ENCODE data around the gene DLGAP5.

Gene DLGAP5, protein sequence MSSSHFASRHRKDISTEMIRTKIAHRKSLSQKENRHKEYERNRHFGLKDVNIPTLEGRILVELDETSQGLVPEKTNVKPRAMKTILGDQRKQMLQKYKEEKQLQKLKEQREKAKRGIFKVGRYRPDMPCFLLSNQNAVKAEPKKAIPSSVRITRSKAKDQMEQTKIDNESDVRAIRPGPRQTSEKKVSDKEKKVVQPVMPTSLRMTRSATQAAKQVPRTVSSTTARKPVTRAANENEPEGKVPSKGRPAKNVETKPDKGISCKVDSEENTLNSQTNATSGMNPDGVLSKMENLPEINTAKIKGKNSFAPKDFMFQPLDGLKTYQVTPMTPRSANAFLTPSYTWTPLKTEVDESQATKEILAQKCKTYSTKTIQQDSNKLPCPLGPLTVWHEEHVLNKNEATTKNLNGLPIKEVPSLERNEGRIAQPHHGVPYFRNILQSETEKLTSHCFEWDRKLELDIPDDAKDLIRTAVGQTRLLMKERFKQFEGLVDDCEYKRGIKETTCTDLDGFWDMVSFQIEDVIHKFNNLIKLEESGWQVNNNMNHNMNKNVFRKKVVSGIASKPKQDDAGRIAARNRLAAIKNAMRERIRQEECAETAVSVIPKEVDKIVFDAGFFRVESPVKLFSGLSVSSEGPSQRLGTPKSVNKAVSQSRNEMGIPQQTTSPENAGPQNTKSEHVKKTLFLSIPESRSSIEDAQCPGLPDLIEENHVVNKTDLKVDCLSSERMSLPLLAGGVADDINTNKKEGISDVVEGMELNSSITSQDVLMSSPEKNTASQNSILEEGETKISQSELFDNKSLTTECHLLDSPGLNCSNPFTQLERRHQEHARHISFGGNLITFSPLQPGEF

DNA sequence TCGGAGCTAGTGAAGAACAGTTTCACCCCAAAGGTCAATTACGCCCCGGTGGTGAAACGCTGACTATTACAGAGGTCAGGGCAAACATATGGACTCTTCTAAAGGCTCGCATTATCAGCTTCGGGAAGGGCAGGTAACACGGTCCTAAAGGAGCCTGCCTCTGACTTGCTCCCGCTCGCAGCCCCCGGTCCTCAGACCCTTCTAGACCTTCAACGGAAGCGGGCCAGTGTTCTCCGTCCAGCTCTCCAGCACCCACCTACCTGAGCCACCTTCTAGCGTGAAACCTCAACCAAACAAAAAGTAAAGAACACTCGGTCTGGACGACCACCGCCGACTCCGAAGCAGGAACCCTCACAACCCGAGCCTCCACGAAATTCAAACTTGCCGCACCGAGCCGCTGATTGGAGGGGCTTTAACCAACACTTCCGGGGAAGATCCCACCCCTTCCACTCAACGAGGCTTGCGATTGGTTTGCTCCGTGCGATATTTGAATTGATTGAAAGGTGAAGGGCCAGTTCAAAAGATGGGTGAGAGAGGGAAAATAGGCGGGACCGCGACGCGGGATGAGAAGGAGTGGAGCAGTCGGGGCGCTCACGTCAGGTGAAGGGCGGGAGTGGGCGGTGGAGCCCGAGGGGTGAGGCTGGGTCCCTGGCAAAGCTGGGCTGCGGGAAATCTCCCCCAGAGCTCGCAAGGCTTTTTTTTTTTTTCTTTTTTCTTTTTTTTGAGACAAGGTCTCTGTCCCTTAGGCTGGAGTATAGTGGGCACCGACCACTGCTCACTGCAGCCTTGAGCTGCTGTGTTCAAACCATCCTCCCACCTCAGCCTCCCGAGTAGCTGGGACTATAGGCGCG, at the start of gene DLGAP5:
Gene DLGAP5 (minus strand): TSS at position 383 of the 851 bp plus-strand sequence. CDS start 2,406 bp downstream, outside the sequence.
- TF ChIP-seq, protein P1, sequence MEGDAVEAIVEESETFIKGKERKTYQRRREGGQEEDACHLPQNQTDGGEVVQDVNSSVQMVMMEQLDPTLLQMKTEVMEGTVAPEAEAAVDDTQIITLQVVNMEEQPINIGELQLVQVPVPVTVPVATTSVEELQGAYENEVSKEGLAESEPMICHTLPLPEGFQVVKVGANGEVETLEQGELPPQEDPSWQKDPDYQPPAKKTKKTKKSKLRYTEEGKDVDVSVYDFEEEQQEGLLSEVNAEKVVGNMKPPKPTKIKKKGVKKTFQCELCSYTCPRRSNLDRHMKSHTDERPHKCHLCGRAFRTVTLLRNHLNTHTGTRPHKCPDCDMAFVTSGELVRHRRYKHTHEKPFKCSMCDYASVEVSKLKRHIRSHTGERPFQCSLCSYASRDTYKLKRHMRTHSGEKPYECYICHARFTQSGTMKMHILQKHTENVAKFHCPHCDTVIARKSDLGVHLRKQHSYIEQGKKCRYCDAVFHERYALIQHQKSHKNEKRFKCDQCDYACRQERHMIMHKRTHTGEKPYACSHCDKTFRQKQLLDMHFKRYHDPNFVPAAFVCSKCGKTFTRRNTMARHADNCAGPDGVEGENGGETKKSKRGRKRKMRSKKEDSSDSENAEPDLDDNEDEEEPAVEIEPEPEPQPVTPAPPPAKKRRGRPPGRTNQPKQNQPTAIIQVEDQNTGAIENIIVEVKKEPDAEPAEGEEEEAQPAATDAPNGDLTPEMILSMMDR (IDR thresholded peaks at IDR 0.05; ENCODE audit: insufficient read depth, low read depth, low read length, missing control alignments) = no peak
- peak; percentile 96 for DNase-seq (ENCODE audit: low read depth)
- peak within 1 kb of the TSS; percentile 78 for H3K4me3 ChIP-seq (ENCODE audit: low read depth, low read length)

- H3K4me3 ChIP-seq (ENCODE audit: low read depth, low read length) = no peak overlapping the region
- no peak for DNase-seq (ENCODE audit: low read depth)
- TF ChIP-seq, protein P1 (IDR thresholded peaks at IDR 0.05; ENCODE audit: insufficient read depth, low read depth, low read length, missing control alignments) = no peak
Observed at GRCh38 chr14:55240526-55241178, 49.3 kb upstream of the DLGAP5 start.

- no peak overlapping the region for H3K4me3 ChIP-seq (ENCODE audit: low read depth, low read length)
- DNase-seq (ENCODE audit: low read depth) = no peak
- TF ChIP-seq, protein P1 (IDR thresholded peaks at IDR 0.05; ENCODE audit: insufficient read depth, low read depth, low read length, missing control alignments) = no peak
Observed at GRCh38 chr14:55239320-55239719, 47.9 kb upstream of the DLGAP5 start.

GRCh38 chr14:55238019-55238680, 46.8 kb upstream of the DLGAP5 start:
- TF ChIP-seq, protein P1 (IDR thresholded peaks at IDR 0.05; ENCODE audit: insufficient read depth, low read depth, low read length, missing control alignments) = no peak
- no peak overlapping the region for H3K4me3 ChIP-seq (ENCODE audit: low read depth, low read length)
- no peak for DNase-seq (ENCODE audit: low read depth)

GRCh38 chr14:55233591-55233990, 42.2 kb upstream of the DLGAP5 start:
- TF ChIP-seq, protein P1 (IDR thresholded peaks at IDR 0.05; ENCODE audit: insufficient read depth, low read depth, low read length, missing control alignments) = no peak
- no peak overlapping the region for H3K4me3 ChIP-seq (ENCODE audit: low read depth, low read length)
- no peak for DNase-seq (ENCODE audit: low read depth)
